Liver (tissue), 3 donors: ENCODE results near the gene INSC.

Experiments
- CTCF ChIP-seq: fragments of 150-350 bp; IDR thresholded peaks from 2 replicates; pipeline ENCODE4 v1.5.1; 2017; ENCODE audit warnings: improper control_type of control experiment, low read depth, low read length; ENCODE audit not compliant: missing input control
- EGR1 ChIP-seq, 2 donors: IDR thresholded peaks; 2 replicates each; pipeline ENCODE4 v1.6.1; 2016 to 2018; ENCODE audit warnings: antibody characterized with exemption in 2 of 2, low read depth in 2 of 2
- FOXA1 ChIP-seq: IDR thresholded peaks from 2 replicates; pipeline ENCODE4 v1.6.1; 2016; ENCODE audit warnings: antibody characterized with exemption
- GABPA ChIP-seq, 2 donors: IDR thresholded peaks in 1 of 2; conservative IDR thresholded peaks in 1 of 2; 2 replicates each; pipeline ENCODE4 v1.6.1; 2016; ENCODE audit warnings: antibody characterized with exemption in 2 of 2, mild to moderate bottlenecking in 1 of 2, moderate library complexity in 1 of 2
- JUND ChIP-seq, 2 donors: IDR thresholded peaks; 2 replicates each; pipeline ENCODE4 v1.6.1; 2016; ENCODE audit warnings: antibody characterized with exemption in 2 of 2
- RAD21 ChIP-seq, 2 donors: IDR thresholded peaks; 2 replicates each; pipeline ENCODE4 v1.6.1; 2016; ENCODE audit warnings: antibody characterized with exemption in 2 of 2, mild to moderate bottlenecking in 2 of 2
- RXRA ChIP-seq, 2 donors: IDR thresholded peaks; 2 replicates each; pipeline ENCODE4 v1.6.1; 2017 to 2018; ENCODE audit warnings: antibody characterized with exemption in 2 of 2, mild to moderate bottlenecking in 1 of 2
- SP1 ChIP-seq: IDR thresholded peaks from 2 replicates; pipeline ENCODE4 v1.6.1; 2018; ENCODE audit warnings: antibody characterized with exemption, mild to moderate bottlenecking
- TAF1 ChIP-seq: conservative IDR thresholded peaks from 2 replicates; pipeline ENCODE4 v1.6.1; 2016; ENCODE audit warnings: antibody characterized with exemption, mild to moderate bottlenecking
- YY1 ChIP-seq: IDR thresholded peaks from 2 replicates; pipeline ENCODE4 v1.6.1; 2016; ENCODE audit warnings: antibody characterized with exemption, mild to moderate bottlenecking
- TF ChIP-seq, protein P1 (sequence below): IDR thresholded peaks from 2 replicates; pipeline ENCODE4 v1.6.1; 2016; ENCODE audit warnings: antibody characterized with exemption
- TF ChIP-seq, protein P2 (sequence below): IDR thresholded peaks from 2 replicates; pipeline ENCODE4 v1.6.1; 2016; ENCODE audit warnings: antibody characterized with exemption, mild to moderate bottlenecking
- donor health status: healthy.
- donor health status: healthy.

DNA sequence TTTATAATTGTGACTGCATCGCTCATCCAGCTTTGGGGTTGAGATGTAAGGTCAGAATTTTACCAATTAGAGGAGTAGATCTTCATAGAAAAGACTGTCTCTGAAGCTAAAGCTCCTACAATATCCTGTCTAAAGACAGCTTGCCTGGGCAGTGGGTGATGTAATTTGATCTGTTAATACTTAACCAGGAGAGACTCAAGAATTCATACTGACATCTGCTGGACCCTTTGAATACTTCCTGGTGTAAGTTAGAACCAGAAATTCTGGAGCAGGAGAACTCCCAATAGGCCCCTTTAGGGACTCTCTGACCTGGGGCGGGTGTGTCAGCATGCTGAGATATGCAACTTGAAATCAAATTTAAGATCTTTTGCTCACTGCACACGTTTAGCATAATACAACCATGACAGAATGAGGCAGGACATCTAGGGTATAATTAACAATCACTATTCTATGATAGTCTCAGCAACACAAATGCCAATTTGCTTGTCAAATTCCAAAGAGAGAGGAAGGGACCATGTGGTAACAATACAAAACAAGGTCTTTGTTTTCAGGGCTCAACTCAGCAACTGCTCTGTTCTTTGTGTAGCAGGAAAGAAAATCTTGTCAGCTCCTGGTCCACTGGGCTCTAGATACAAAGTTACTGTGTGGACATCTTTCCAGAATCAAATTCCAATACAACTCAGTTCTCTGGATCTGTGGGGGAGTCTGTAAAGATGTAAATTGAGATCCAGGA, 143.9 kb downstream of the INSC start:
- no peak for TF ChIP-seq FOXA1
- peak; percentile 37 for TF ChIP-seq CTCF
- no peak for TF ChIP-seq GABPA (IDR thresholded peaks at IDR 0.05 in 1 of 2, conservative IDR thresholded peaks at IDR 0.05 in 1 of 2)
- no peak for TF ChIP-seq RXRA (IDR thresholded peaks at IDR 0.05)
- no peak for TF ChIP-seq EGR1 (IDR thresholded peaks at IDR 0.05; ENCODE audit: low read depth in 2 of 2)
- peak; percentile 53 to 61 for TF ChIP-seq RAD21 (IDR thresholded peaks at IDR 0.05)
- TF ChIP-seq JUND (IDR thresholded peaks at IDR 0.05) = peak; percentile 20 to 64
- TF ChIP-seq YY1 = no peak
- TF ChIP-seq SP1 = peak; percentile 16
- TF ChIP-seq, protein P1, sequence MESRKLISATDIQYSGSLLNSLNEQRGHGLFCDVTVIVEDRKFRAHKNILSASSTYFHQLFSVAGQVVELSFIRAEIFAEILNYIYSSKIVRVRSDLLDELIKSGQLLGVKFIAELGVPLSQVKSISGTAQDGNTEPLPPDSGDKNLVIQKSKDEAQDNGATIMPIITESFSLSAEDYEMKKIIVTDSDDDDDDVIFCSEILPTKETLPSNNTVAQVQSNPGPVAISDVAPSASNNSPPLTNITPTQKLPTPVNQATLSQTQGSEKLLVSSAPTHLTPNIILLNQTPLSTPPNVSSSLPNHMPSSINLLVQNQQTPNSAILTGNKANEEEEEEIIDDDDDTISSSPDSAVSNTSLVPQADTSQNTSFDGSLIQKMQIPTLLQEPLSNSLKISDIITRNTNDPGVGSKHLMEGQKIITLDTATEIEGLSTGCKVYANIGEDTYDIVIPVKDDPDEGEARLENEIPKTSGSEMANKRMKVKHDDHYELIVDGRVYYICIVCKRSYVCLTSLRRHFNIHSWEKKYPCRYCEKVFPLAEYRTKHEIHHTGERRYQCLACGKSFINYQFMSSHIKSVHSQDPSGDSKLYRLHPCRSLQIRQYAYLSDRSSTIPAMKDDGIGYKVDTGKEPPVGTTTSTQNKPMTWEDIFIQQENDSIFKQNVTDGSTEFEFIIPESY = no peak
- TF ChIP-seq, protein P2, sequence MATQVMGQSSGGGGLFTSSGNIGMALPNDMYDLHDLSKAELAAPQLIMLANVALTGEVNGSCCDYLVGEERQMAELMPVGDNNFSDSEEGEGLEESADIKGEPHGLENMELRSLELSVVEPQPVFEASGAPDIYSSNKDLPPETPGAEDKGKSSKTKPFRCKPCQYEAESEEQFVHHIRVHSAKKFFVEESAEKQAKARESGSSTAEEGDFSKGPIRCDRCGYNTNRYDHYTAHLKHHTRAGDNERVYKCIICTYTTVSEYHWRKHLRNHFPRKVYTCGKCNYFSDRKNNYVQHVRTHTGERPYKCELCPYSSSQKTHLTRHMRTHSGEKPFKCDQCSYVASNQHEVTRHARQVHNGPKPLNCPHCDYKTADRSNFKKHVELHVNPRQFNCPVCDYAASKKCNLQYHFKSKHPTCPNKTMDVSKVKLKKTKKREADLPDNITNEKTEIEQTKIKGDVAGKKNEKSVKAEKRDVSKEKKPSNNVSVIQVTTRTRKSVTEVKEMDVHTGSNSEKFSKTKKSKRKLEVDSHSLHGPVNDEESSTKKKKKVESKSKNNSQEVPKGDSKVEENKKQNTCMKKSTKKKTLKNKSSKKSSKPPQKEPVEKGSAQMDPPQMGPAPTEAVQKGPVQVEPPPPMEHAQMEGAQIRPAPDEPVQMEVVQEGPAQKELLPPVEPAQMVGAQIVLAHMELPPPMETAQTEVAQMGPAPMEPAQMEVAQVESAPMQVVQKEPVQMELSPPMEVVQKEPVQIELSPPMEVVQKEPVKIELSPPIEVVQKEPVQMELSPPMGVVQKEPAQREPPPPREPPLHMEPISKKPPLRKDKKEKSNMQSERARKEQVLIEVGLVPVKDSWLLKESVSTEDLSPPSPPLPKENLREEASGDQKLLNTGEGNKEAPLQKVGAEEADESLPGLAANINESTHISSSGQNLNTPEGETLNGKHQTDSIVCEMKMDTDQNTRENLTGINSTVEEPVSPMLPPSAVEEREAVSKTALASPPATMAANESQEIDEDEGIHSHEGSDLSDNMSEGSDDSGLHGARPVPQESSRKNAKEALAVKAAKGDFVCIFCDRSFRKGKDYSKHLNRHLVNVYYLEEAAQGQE = no peak
- no peak for TF ChIP-seq TAF1
